ENCODE results near the gene BMP8A. TPM values are rescaled to one million over a fixed set of nuclear protein-coding genes. Genes with fewer than 3 reads are reported as not detected.

The BMP8A gene
- total RNA-seq, 2 experiments from 2014 or later = 0.22 to 0.36 TPM

GRCh38 chr1:39564941-39565340, 73.5 kb downstream of the BMP8A start:
- H3K4me3 Mint-ChIP-seq = no peak overlapping the region
- no peak for TF ChIP-seq CTCF (IDR thresholded peaks at IDR 0.05)
- POLR2A ChIA-PET = interaction anchor here (2.0 to 7.8 kb wide), 2 partner anchors 9 kb away, joined by 5 to 86 read pairs; partner anchors contain the start of gene PABPC4
- peaks cover 9% of the 10 kb centered on the region for H3K4me1 Mint-ChIP-seq (ENCODE audit: low read depth)
- H3K27ac Mint-ChIP-seq = no peak overlapping the region
- H3K9me3 Mint-ChIP-seq = no peaks in the 10 kb centered on the region
- ATAC-seq = no peak
- peaks cover 89% of the 10 kb centered on the region for H3K36me3 Mint-ChIP-seq (ENCODE audit: low read depth)
- CTCF ChIA-PET = no interaction called here
- no peaks in the 10 kb centered on the region for H3K27me3 Mint-ChIP-seq
- DNase-seq = no peak
- intact Hi-C loops (cut with micrococcal nuclease) = no loop called here

GRCh38 chr1:39566441-39567137, 75.2 kb downstream of the BMP8A start:
- no peaks in the 10 kb centered on the region for H3K27me3 Mint-ChIP-seq
- no peak for ATAC-seq
- ChIA-PET CTCF (no interaction called here), POLR2A (interaction anchor here (0.6 kb wide), 1 partner anchor 134 kb away, joined by 3 read pairs; no protein-coding TSS in a partner anchor)
- H3K27ac Mint-ChIP-seq = no peak overlapping the region
- no peaks in the 10 kb centered on the region for H3K9me3 Mint-ChIP-seq
- intact Hi-C loops (cut with micrococcal nuclease) = no loop called here
- no peak overlapping the region for H3K4me3 Mint-ChIP-seq
- TF ChIP-seq CTCF (IDR thresholded peaks at IDR 0.05) = no peak
- H3K4me1 Mint-ChIP-seq (ENCODE audit: low read depth) = peaks cover 9% of the 10 kb centered on the region
- DNase-seq = no peak
- H3K36me3 Mint-ChIP-seq (ENCODE audit: low read depth) = peaks cover 87% of the 10 kb centered on the region

- Mint-ChIP-seq H3K4me1 (ENCODE audit: low read depth) (peaks cover 16% of the 10 kb centered on the region), H3K27ac (no peak overlapping the region), H3K36me3 (ENCODE audit: low read depth) (peaks cover 87% of the 10 kb centered on the region), H3K4me3 (no peak overlapping the region), H3K9me3 (no peaks in the 10 kb centered on the region), H3K27me3 (no peaks in the 10 kb centered on the region)
- ATAC-seq (no peak), DNase-seq (no peak)
- no peak for TF ChIP-seq CTCF (IDR thresholded peaks at IDR 0.05)
- ChIA-PET CTCF (no interaction called here), POLR2A (interaction anchor here (1.4 kb wide), 1 partner anchor 10 kb away, joined by 3 read pairs; the partner anchor contains the start of gene PABPC4)
- intact Hi-C loops (cut with micrococcal nuclease) = no loop called here
Measured at GRCh38 chr1:39567302-39567701, 75.9 kb downstream of the BMP8A start.

DNA sequence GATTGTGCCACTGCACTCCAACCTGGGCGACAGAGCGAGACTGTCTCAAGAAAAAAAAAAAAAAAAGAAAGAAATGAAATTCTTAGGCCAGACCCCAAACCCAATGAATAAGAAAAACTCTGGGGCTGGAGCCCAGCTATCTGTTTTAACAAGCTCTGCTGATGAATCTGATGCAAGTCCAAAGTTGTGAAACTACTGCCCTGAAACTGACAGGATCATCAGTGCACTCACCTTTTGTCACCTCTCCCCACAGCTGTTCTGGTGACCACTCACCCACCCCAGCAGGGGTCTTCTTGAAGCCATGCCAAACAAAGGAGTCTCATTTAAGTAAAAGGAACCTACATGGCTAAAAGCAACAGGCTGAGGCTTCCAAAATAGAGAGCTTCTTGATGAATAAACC, 76.8 kb downstream of the BMP8A start:
- peaks cover 88% of the 10 kb centered on the region for H3K36me3 Mint-ChIP-seq (ENCODE audit: low read depth)
- ATAC-seq = no peak
- no peaks in the 10 kb centered on the region for H3K27me3 Mint-ChIP-seq
- TF ChIP-seq CTCF (IDR thresholded peaks at IDR 0.05) = no peak
- no peak for DNase-seq
- CTCF ChIA-PET = no interaction called here
- H3K27ac Mint-ChIP-seq = no peak overlapping the region
- peaks cover 25% of the 10 kb centered on the region for H3K4me1 Mint-ChIP-seq (ENCODE audit: low read depth)
- intact Hi-C loops (cut with micrococcal nuclease) = no loop called here
- POLR2A ChIA-PET = interaction anchor here (1.4 kb wide), 1 partner anchor 9 kb away, joined by 3 read pairs; the partner anchor contains the start of gene PABPC4
- H3K9me3 Mint-ChIP-seq = no peaks in the 10 kb centered on the region
- no peak overlapping the region for H3K4me3 Mint-ChIP-seq

DNA sequence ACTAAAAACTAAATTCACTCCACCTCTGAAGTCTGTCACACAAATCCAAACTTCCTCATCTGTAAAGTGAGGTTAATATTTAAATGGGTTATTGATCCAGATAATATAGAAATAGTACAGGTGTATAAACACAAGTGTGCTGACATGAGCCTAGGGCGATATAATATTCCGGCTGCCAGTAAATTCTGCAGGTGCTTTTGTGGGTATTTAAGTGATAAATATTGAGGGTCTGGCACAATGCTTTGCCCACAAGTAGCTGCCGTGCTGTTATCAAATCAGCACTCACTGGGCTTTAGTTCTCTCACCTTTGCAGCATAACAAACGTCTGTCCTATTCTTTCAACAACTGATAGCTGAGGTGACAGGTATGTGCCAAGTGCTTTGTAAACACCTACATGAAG, 77.6 kb downstream of the BMP8A start:
- Mint-ChIP-seq H3K4me1 (ENCODE audit: low read depth) (peaks cover 32% of the 10 kb centered on the region), H3K27me3 (no peaks in the 10 kb centered on the region), H3K36me3 (ENCODE audit: low read depth) (peaks cover 89% of the 10 kb centered on the region), H3K9me3 (no peaks in the 10 kb centered on the region), H3K4me3 (no peak overlapping the region), H3K27ac (no peak overlapping the region)
- ChIA-PET POLR2A (interaction anchor here (1.4 kb wide), 1 partner anchor 8 kb away, joined by 3 read pairs; the partner anchor contains the start of gene PABPC4), CTCF (no interaction called here)
- DNase-seq = no peak
- intact Hi-C loops (cut with micrococcal nuclease) = no loop called here
- no peak for ATAC-seq
- TF ChIP-seq CTCF (IDR thresholded peaks at IDR 0.05) = no peak

Data from activated CD8-positive, alpha-beta T cell treated with anti-CD3 and anti-CD28 coated beads for 36 hours (primary cell).